ENCODE results near the gene AKAP13. TPM values are rescaled to one million over a fixed set of nuclear protein-coding genes. Genes with fewer than 3 reads are reported as not detected.

Gene AKAP13
- polyA plus RNA-seq, 1 of the 3 experiments (the other 2 are of a cell fraction): 8.4 TPM

DNA sequence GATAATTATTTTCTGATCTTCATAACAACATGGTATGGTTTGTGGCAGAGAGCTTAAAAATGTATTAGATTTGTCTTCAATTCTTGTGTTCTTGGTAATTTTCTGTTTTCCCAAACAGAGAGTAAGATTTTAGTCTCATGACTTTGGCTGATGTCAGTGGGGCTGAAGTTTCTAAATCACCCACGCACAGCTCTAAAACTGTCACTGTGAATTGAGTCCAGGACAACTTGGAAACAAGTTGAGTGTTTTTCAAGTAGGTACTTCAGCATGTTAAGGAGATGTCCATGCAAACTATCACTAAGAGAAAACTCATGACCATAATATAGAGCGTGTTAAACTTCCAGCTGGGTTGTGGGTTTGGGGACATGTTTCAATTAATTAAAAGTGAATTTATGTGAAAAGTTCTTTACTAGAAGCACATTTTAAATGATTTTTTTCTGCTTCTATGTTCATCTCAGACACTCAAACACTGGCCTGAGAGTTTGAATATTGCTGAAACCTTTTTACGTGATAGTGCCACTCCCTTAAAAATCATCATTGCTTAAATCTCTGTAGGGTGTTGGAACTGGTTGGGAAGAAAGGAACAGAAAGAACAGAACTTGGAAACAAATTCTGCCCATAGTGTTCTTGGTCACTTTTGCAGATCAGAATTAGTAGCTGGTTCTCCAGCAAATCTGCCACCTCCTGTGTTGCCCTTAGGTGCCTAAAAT, 324.5 kb downstream of the AKAP13 start:
- no peaks in the 10 kb centered on the region for H3K9me2 ChIP-seq
- H3K27ac ChIP-seq (ENCODE audit: low read depth in 2 of 2, low read length in 1 of 2): no peak overlapping the region
- H4K20me1 ChIP-seq (ENCODE audit: insufficient read depth): no peaks in the 10 kb centered on the region
- H3K36me3 ChIP-seq (replicated peaks in 1 of 2; ENCODE audit: control insufficient read depth in 1 of 2, insufficient read depth in 2 of 2, low read length in 1 of 2): peaks cover 0 to 11% of the 10 kb centered on the region in 2 experiments
- CTCF ChIA-PET: interaction anchor here (1.1 to 1.3 kb wide), 2 partner anchors 26 to 199 kb away, joined by 4 read pairs; no protein-coding TSS in a partner anchor
- 100% methylated on average over 3 of the region's 3 CpGs for WGBS (ENCODE audit: low lambda C conversion rate)
- no peak overlapping the region for H3K9ac ChIP-seq
- POLR2A ChIA-PET: no interaction called here
- DNase-seq: no peak
- no peaks in the 10 kb centered on the region for H3F3A ChIP-seq (replicated peaks; ENCODE audit: insufficient read depth)
- H3K4me3 ChIP-seq (ENCODE audit: low read depth in 2 of 2, low read length in 1 of 2): no peak overlapping the region
- H3K4me2 ChIP-seq: no peak overlapping the region
- H3K4me1 ChIP-seq (ENCODE audit: control insufficient read depth in 1 of 2, insufficient read depth in 2 of 2, low read depth in 1 of 2, low read length in 1 of 2): peaks cover 8 to 19% of the 10 kb centered on the region in 2 experiments; a peak in 3 of 4 replicates
- TF ChIP-seq, protein P1, sequence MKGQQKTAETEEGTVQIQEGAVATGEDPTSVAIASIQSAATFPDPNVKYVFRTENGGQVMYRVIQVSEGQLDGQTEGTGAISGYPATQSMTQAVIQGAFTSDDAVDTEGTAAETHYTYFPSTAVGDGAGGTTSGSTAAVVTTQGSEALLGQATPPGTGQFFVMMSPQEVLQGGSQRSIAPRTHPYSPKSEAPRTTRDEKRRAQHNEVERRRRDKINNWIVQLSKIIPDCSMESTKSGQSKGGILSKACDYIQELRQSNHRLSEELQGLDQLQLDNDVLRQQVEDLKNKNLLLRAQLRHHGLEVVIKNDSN (IDR thresholded peaks at IDR 0.05; ENCODE audit: borderline replicate concordance, low read depth): no peak
- TF ChIP-seq SIN3A (IDR thresholded peaks at IDR 0.05; ENCODE audit: borderline replicate concordance, low read depth, low read length) (no peak), RFX5 (IDR thresholded peaks at IDR 0.05; ENCODE audit: low read length) (no peak), GATA2 (CRISPR knock-in tag; IDR thresholded peaks at IDR 0.05) (no peak), NFIC (IDR thresholded peaks at IDR 0.05; ENCODE audit: borderline replicate concordance) (no peak), MXI1 (IDR thresholded peaks at IDR 0.05; ENCODE audit: low read depth, low read length) (no peak), YY1 (IDR thresholded peaks at IDR 0.05; ENCODE audit: low read depth) (no peak), MEF2A (IDR thresholded peaks at IDR 0.05; ENCODE audit: borderline replicate concordance, low read depth) (no peak), TEAD4 (IDR thresholded peaks at IDR 0.05; ENCODE audit: borderline replicate concordance, insufficient read depth) (no peak), JUND (IDR thresholded peaks at IDR 0.05) (no peak), TAF1 (IDR thresholded peaks at IDR 0.05; ENCODE audit: borderline replicate concordance, low read depth, low read length) (no peak), RXRA (IDR thresholded peaks at IDR 0.05; ENCODE audit: borderline replicate concordance, low read depth) (no peak), SMC3 (IDR thresholded peaks at IDR 0.05; ENCODE audit: low read depth, low read length) (no peak)
- TF ChIP-seq, protein P2, sequence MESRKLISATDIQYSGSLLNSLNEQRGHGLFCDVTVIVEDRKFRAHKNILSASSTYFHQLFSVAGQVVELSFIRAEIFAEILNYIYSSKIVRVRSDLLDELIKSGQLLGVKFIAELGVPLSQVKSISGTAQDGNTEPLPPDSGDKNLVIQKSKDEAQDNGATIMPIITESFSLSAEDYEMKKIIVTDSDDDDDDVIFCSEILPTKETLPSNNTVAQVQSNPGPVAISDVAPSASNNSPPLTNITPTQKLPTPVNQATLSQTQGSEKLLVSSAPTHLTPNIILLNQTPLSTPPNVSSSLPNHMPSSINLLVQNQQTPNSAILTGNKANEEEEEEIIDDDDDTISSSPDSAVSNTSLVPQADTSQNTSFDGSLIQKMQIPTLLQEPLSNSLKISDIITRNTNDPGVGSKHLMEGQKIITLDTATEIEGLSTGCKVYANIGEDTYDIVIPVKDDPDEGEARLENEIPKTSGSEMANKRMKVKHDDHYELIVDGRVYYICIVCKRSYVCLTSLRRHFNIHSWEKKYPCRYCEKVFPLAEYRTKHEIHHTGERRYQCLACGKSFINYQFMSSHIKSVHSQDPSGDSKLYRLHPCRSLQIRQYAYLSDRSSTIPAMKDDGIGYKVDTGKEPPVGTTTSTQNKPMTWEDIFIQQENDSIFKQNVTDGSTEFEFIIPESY (IDR thresholded peaks at IDR 0.05; ENCODE audit: borderline replicate concordance, low read depth): no peak
- no peaks in the 10 kb centered on the region for H3K27me3 ChIP-seq (ENCODE audit: insufficient read depth)
- H3K9me3 ChIP-seq: no peaks in the 10 kb centered on the region
- H2AFZ ChIP-seq (ENCODE audit: low read depth): no peak overlapping the region
- 0 out of 2 replicates have a peak, but pooled peaks cover 3% of the 10 kb centered on the region for H3K79me2 ChIP-seq (ENCODE audit: insufficient read depth)

Data from SK-N-SH (cell line).